ENCODE results near the gene BET1. TPM values are rescaled to one million over a fixed set of nuclear protein-coding genes. Genes with fewer than 3 reads are reported as not detected.

Gene BET1
- total RNA-seq, 1 experiment from 2014 or later, result 19.9 TPM

- H3K4me1 ChIP-seq, result no peaks in the 10 kb centered on the region
- CTCF ChIA-PET, result no interaction called here
- intact Hi-C loops (cut with micrococcal nuclease; ENCODE audit: unreplicated experiment), result no loop called here
Observed at GRCh38 chr7:93985101-93985500, 19.1 kb downstream of the BET1 start.

DNA sequence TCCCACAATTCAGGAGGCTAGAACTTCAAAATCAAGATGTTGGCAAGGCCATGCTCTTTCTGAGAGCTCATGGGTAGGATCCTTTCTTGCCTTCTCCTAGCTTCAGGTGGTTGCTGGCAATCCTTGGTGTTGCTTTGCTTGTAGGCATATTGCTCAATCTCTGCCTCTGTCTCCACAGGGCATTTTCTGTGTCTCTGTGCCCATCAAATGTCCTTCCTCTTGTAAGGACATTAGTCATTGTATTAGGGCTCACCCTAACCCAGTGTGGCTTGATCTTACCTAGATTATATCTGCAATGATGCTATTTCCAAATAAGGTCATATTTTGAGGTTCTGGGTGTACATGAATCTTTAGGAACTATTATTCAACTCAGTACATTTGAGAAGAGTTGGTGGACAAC lies 20.1 kb downstream of the BET1 start:
- no peak overlapping the region for H3K4me3 Mint-ChIP-seq (ENCODE audit: unreplicated experiment)
- H3K27me3 ChIP-seq (replicated peaks; ENCODE audit: control insufficient read depth, insufficient read depth, low read length), result no peaks in the 10 kb centered on the region
- BruUV-seq (replicated peaks), result no TSS peak
- intact Hi-C loops (cut with micrococcal nuclease; ENCODE audit: unreplicated experiment), result no loop called here
- no peak overlapping the region for H3K27ac Mint-ChIP-seq (ENCODE audit: unreplicated experiment)
- H3K4me3 ChIP-seq (ENCODE audit: low read depth, low read length), result no peak overlapping the region
- no peaks in the 10 kb centered on the region for H3K4me1 Mint-ChIP-seq (ENCODE audit: low read depth, unreplicated experiment)
- H3K4me1 ChIP-seq, result no peaks in the 10 kb centered on the region
- no peaks in the 10 kb centered on the region for H3K36me3 ChIP-seq (ENCODE audit: control insufficient read depth, insufficient read depth, low read length)
- DNase-seq, result no peak
- no peaks in the 10 kb centered on the region for H3K9me3 Mint-ChIP-seq (ENCODE audit: unreplicated experiment)
- H3K36me3 Mint-ChIP-seq (ENCODE audit: insufficient read depth, unreplicated experiment), result no peaks in the 10 kb centered on the region
- POLR2A ChIA-PET, result no interaction called here
- peaks cover 3% of the 10 kb centered on the region for H3K27me3 Mint-ChIP-seq (ENCODE audit: insufficient read depth, unreplicated experiment)
- H3K9me3 ChIP-seq, result no peaks in the 10 kb centered on the region
- TF ChIP-seq, protein P1, sequence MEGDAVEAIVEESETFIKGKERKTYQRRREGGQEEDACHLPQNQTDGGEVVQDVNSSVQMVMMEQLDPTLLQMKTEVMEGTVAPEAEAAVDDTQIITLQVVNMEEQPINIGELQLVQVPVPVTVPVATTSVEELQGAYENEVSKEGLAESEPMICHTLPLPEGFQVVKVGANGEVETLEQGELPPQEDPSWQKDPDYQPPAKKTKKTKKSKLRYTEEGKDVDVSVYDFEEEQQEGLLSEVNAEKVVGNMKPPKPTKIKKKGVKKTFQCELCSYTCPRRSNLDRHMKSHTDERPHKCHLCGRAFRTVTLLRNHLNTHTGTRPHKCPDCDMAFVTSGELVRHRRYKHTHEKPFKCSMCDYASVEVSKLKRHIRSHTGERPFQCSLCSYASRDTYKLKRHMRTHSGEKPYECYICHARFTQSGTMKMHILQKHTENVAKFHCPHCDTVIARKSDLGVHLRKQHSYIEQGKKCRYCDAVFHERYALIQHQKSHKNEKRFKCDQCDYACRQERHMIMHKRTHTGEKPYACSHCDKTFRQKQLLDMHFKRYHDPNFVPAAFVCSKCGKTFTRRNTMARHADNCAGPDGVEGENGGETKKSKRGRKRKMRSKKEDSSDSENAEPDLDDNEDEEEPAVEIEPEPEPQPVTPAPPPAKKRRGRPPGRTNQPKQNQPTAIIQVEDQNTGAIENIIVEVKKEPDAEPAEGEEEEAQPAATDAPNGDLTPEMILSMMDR (IDR thresholded peaks at IDR 0.05; ENCODE audit: insufficient read depth in 1 of 2, low read depth in 1 of 2, low read length in 1 of 2, severe bottlenecking in 1 of 2, unreplicated experiment in 1 of 2), result no peak
- CTCF ChIA-PET, result no interaction called here

More at GRCh38 chr7:93985101-93985500, 19.1 kb downstream of the BET1 start:
- Mint-ChIP-seq H3K4me3 (ENCODE audit: unreplicated experiment) (no peak overlapping the region), H3K27me3 (ENCODE audit: insufficient read depth, unreplicated experiment) (peaks cover 3% of the 10 kb centered on the region), H3K36me3 (ENCODE audit: insufficient read depth, unreplicated experiment) (no peaks in the 10 kb centered on the region), H3K4me1 (ENCODE audit: low read depth, unreplicated experiment) (no peaks in the 10 kb centered on the region), H3K27ac (ENCODE audit: unreplicated experiment) (no peak overlapping the region), H3K9me3 (ENCODE audit: unreplicated experiment) (no peaks in the 10 kb centered on the region)
- Histone ChIP-seq H3K36me3 (ENCODE audit: control insufficient read depth, insufficient read depth, low read length) (no peaks in the 10 kb centered on the region), H3K9me3 (no peaks in the 10 kb centered on the region), H3K4me3 (ENCODE audit: low read depth, low read length) (no peak overlapping the region), H3K27me3 (replicated peaks; ENCODE audit: control insufficient read depth, insufficient read depth, low read length) (no peaks in the 10 kb centered on the region)
- no peak for DNase-seq
- POLR2A ChIA-PET, result no interaction called here
- BruUV-seq (replicated peaks), result no TSS peak
- TF ChIP-seq, protein P1 (IDR thresholded peaks at IDR 0.05; ENCODE audit: insufficient read depth in 1 of 2, low read depth in 1 of 2, low read length in 1 of 2, severe bottlenecking in 1 of 2, unreplicated experiment in 1 of 2), result no peak

DNA sequence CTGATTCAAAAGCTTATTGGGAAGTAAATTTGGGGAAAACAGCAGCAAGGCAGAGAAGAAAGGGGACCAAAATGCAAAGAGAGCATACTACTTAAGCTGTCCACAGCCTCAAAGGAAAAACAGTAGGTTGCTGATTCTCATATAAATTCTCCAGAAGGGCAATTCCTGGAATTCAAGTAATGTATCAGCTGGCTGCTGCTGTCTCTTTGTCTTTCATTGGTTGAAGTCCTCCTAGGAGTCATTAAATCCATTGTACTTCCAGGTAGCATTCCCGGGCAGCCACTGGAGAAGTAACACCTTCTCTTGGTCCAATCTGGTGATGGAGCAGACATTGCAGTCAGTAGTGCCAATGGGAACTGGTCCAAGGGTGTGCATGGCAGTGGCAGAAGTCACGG lies 22.7 kb downstream of the BET1 start:
- H3K36me3 ChIP-seq (ENCODE audit: control insufficient read depth, insufficient read depth, low read length), result no peaks in the 10 kb centered on the region
- H3K9me3 ChIP-seq, result no peaks in the 10 kb centered on the region
- intact Hi-C loops (cut with micrococcal nuclease; ENCODE audit: unreplicated experiment), result no loop called here
- CTCF ChIA-PET, result interaction anchor here (0.6 kb wide), 1 partner anchor 10 kb away, joined by 3 read pairs; no protein-coding TSS in a partner anchor
- Mint-ChIP-seq H3K9me3 (ENCODE audit: unreplicated experiment) (no peaks in the 10 kb centered on the region), H3K4me3 (ENCODE audit: unreplicated experiment) (no peak overlapping the region), H3K27me3 (ENCODE audit: insufficient read depth, unreplicated experiment) (peaks cover 12% of the 10 kb centered on the region), H3K36me3 (ENCODE audit: insufficient read depth, unreplicated experiment) (no peaks in the 10 kb centered on the region), H3K27ac (ENCODE audit: unreplicated experiment) (no peak overlapping the region), H3K4me1 (ENCODE audit: low read depth, unreplicated experiment) (no peaks in the 10 kb centered on the region)
- no peak overlapping the region for H3K4me3 ChIP-seq (ENCODE audit: low read depth, low read length)
- POLR2A ChIA-PET, result no interaction called here
- no TSS peak for BruUV-seq (replicated peaks)
- H3K27me3 ChIP-seq (replicated peaks; ENCODE audit: control insufficient read depth, insufficient read depth, low read length), result no peaks in the 10 kb centered on the region
- no peak for DNase-seq
- TF ChIP-seq, protein P1 (IDR thresholded peaks at IDR 0.05; ENCODE audit: insufficient read depth in 1 of 2, low read depth in 1 of 2, low read length in 1 of 2, severe bottlenecking in 1 of 2, unreplicated experiment in 1 of 2), result no peak
- no peaks in the 10 kb centered on the region for H3K4me1 ChIP-seq

Measured in Caco-2 (cell line).